Stimulated activated CD4-positive, alpha-beta T cell treated with anti-CD3 and anti-CD28 coated beads, TNF-alpha, amount 100 ng/mL, for 24 hours (primary cell): Measurements from ENCODE around the gene OR2AT4.
A peak's percentile ranks its signal among the peaks of the same experiment; 100 is the strongest.
"Not testable (repeated sequence)": the region's sequence is repeated elsewhere in the genome, so short reads cannot be mapped to it uniquely, and the experiment has no call there.

ENCODE experiments used
- DNase-seq, 3 experiments: peaks; one replicate each; pipeline ENCODE4 v3.0.0-alpha.2; 2020; ENCODE audit warnings: low read depth in 3 of 3

The OR2AT4 gene

DNA sequence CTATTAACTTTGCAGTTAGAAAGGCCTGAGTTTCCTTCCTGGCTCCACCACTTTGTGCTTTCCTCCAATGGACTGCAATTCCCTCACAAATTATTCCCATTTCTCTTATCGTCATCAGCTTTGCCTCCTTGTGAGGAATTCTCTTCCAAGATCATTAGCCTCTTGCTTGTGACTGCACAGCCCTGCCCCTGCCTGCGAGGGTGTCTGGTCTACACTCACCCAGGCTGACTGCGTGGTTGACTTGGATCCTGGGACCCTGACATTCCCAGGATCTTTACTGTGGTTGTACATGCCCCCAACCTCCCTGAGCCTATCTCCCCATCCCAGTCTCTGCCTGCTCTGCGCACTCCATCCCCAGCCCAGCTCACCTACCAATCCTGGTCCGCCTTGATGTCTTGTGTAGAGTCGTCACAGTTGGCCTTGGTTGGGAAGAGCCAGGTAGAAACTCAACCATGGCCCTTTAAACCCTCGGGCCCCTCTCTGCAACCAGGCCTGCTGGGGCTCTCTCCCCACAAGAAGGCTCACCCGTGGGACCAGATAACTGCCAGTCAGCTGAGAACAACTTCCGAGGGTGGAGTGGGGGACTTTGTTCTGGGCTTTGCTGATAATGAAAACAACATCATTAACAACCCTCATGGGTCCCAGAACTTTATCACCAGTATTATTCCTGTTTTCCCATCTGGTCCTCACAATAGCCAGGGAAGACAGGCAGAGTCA is at the start of gene OR2AT4:
OR2AT4 (minus strand) TSS at position 421 of the 717 bp plus-strand sequence.
- no peak for DNase-seq

DNA sequence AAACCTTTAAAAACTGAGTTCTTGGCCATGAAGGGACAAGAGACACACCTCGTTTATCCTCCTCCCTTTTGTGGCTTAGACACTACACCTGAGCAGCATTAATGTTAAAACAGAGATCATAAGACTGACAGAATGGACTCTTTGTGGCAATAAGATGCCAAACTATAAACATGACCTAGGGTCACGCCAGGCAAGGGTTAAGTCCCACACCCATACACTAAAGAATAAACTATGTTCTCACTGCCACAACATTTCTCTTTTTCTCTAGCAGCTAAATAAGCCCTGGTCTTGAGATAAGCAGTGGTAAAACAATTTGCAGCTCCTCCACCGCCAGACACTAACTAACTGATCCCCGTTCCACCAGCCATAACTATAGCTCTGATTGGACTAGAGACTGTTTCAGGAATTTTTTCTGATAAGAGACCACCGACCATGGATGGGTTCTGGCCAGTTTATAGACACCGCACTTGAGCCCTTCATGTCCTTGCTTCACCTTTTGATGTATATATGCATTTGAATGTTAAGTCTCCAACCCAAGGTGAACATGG is 49.4 kb upstream of the OR2AT4 start:
- DNase-seq = no peak

GRCh38 chr11:75145196-75145971 is 48.7 kb upstream of the OR2AT4 start:
- no peak for DNase-seq

DNA sequence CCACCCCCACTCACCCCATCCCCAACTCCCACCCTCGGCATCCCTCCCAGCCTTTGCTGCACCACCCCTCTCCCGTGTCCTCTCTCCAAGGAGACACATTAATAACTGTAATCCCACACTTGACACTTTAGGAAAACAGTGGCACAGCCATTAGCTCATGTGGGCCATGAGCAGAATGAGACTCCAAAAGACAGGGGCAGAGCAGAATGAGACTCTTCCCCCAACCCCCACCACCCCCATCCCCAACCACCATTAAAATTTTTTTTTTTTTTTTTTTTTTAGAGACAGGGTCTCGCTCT is 48.0 kb upstream of the OR2AT4 start:
- no peak for DNase-seq

- no peak for DNase-seq
Measured at GRCh38 chr11:75143420-75143731, 46.7 kb upstream of the OR2AT4 start.

- peak; percentile 52 to 79 (median 56) for DNase-seq
Measured at GRCh38 chr11:75142714-75143419, 46.2 kb upstream of the OR2AT4 start.

GRCh38 chr11:75141166-75141565 is 44.5 kb upstream of the OR2AT4 start:
- no peak for DNase-seq

- peak; percentile 57 to 74 (median 66) for DNase-seq
Measured at GRCh38 chr11:75140269-75141138, 43.8 kb upstream of the OR2AT4 start.

GRCh38 chr11:75135651-75136050 is 39.0 kb upstream of the OR2AT4 start:
- no peak for DNase-seq

GRCh38 chr11:75135021-75135650 is 38.5 kb upstream of the OR2AT4 start:
- no peak for DNase-seq

GRCh38 chr11:75133976-75134375 is 37.3 kb upstream of the OR2AT4 start:
- no peak for DNase-seq

DNA sequence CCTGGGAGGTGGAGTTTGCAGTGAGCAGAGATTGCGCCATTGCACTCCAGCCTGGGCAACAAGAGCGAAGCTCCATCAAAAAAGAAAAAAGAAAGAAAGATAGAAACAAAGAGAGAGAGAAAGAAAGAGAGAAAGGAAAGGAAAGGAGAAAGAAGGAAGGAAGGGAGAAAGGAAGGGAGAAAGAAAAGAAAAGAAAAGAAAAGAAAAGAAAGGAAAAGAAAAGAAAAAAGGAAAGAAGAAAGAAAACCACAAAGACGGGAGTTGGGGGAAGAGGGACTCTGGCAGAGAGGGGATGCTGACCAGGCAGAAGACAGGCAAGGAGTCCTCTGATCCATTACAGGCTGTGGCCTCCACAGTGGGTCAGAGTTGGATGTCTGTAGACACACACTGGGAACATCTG is 35.4 kb upstream of the OR2AT4 start:
- no peak for DNase-seq

DNA sequence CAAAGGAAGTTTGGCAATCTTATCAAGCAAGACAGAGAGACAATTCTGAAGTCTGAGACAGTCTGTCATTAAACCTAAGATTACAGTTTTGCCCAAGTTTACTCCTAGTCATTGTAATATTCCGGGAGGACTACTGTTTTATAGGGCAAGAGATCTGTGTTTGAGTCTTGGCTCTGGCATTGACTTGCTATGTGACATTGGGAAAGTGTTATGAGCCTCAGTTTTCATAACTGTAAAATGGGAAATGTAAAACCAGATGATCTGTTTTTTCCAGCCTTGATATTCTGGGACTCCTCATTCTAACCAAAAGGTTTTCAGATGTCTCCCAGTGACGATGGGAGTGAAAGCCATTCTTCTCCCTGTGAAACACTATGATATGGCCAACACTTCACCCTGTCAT is 29.9 kb upstream of the OR2AT4 start:
- no peak for DNase-seq

DNA sequence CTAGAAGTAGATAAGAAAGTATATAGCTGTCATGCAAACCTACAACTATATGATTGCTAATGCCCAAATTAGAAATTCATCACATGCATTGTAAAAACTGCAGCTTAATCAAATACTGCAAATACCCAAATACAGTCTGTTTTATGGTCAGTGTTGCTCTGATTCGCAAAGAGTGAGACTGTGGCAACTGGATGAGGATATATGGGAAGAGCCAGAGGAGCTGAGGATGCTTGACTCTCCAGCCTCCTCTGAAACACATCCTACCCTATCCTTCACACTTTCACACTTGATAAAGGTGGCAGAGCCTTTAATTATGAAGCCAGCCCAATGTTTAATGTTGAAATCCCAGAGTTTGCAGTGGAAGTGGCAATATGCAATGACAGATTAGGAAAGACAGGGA is 21.9 kb upstream of the OR2AT4 start:
- no peak for DNase-seq

GRCh38 chr11:75114465-75114864 is 17.8 kb upstream of the OR2AT4 start:
- DNase-seq = no peak

GRCh38 chr11:75113030-75113429 is 16.4 kb upstream of the OR2AT4 start:
- no peak for DNase-seq

DNA sequence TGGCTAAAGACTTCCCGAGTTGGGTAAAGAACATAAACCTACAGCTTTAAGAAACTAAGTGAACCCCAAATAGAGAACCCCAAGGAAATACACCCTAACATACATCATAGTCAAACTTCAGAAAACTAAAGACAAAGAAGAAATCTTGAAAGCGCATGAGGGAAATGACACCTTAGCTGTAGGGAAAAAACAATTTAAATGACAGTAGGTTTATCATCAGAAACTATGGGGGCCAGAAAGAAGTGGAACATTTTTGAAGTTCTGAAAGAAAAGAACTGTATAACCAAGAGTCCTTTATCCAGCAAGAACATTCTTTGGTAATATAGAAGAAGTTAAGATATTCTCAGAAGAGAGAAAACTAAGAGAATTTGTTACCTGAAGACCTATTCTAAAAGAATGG is 15.5 kb upstream of the OR2AT4 start:
- DNase-seq = no peak

GRCh38 chr11:75107187-75107586 is 10.5 kb upstream of the OR2AT4 start:
- DNase-seq = no peak

- DNase-seq = not testable (repeated sequence)
Measured at GRCh38 chr11:75105967-75106681, 9.4 kb upstream of the OR2AT4 start.

- no peak for DNase-seq
Measured at GRCh38 chr11:75105462-75105925, 8.8 kb upstream of the OR2AT4 start.
